Measurements from ENCODE around the gene GNB5.

GNB5 gene

DNA sequence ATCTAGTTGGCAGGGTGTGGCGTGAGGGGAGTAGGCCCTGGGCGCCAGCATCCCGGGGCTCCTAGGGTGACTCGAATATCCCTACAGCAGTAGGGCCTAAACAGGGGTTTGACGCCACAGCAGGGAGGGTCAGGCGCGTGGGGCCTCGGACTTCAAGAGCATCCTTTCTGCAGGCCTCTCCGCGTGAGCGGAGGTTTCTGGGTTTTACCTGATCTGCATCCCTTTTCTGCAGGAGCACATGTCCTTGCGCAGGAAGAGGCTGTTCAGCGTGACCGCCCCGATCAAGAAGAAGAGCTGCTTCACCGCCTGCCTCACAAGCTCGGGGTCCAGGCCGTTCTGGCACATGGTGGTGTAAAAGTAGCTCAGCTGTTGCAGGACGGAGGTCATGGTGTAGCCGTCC, 13.5 kb upstream of the GNB5 start:
- no peak for FAIRE-seq
- no peak for TF ChIP-seq POLR2A (IDR thresholded peaks at IDR 0.05; ENCODE audit: low read depth, low read length)
- no peak for TF ChIP-seq POLR2AphosphoS5 (IDR thresholded peaks at IDR 0.05; ENCODE audit: low read depth, low read length)
- TF ChIP-seq TAF1 (IDR thresholded peaks at IDR 0.05; ENCODE audit: borderline replicate concordance, low read depth, low read length) = no peak
- DNase-seq (ENCODE audit: insufficient read length) = no peak

DNA sequence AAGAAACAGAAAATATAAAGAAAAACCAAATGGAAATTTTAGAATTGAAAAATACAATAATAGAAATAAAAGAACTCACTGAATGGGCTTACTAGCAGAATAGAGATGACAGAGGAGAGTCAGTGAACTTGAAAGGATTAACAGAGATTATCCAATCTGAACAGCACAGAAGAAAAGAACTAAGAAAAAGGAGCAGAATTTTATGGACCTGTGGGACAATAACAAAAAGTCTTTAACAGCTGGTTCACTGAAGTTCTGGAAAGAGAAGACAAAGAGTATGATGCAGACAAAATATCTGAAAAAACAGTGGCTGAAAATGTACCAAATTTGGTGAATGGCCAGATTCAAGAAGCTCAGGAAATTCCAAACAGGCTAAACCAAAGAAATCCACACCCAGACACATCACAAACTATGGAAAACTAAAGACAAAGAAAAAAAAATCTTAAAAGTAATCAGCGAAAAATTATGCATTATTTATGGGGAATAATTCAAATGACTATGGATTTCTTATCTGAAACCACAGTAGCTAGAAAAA, 9.7 kb upstream of the GNB5 start:
- TF ChIP-seq POLR2AphosphoS5 (IDR thresholded peaks at IDR 0.05; ENCODE audit: low read depth, low read length) = no peak
- TF ChIP-seq TAF1 (IDR thresholded peaks at IDR 0.05; ENCODE audit: borderline replicate concordance, low read depth, low read length) = no peak
- TF ChIP-seq POLR2A (IDR thresholded peaks at IDR 0.05; ENCODE audit: low read depth, low read length) = no peak

DNA sequence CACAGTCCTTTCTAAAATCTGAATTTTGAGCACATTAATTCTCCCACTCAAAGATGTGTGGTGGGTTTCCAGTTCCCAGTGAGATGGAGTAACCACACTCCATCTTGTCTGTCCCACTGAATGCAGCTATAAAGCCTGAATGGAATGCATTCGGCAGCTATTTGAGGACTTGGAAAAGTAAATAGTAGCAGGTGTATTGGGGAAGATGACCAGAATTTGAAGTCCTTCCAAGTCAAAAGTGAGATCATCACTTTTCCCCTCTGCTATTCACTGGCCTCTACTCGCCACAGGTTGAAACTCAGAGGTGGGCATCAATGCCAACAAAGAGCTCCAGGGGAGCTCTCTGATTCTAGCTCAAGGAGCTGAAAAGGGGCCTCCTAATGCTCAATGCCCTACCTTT, 8.1 kb upstream of the GNB5 start:
- no peak for TF ChIP-seq POLR2A (IDR thresholded peaks at IDR 0.05; ENCODE audit: low read depth, low read length)
- TF ChIP-seq TAF1 (IDR thresholded peaks at IDR 0.05; ENCODE audit: borderline replicate concordance, low read depth, low read length) = no peak
- no peak for TF ChIP-seq POLR2AphosphoS5 (IDR thresholded peaks at IDR 0.05; ENCODE audit: low read depth, low read length)
- FAIRE-seq (no peak), DNase-seq (ENCODE audit: insufficient read length) (no peak)

More for the DNA sequence above, 9.7 kb upstream of the GNB5 start:
- DNase-seq (ENCODE audit: insufficient read length) (no peak), FAIRE-seq (no peak)

DNA sequence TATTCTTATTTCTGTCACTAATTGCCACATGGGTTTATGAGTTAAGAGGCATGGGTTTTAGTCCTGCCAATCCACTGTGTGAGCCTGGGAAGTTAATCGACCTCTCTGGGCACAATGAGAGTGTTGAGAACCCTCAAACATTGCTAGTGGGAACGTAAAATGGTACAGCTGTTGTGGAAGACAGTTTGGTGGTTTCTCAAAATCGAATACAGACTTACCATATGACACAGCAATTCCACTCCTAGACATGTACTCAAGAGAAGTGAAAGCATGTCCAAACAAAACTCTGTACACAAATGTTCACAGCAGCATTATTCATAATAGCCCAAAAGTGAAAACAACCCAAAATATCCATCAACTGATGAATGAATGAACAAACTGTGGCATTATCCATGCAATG, 5.7 kb upstream of the GNB5 start:
- TF ChIP-seq POLR2AphosphoS5 (IDR thresholded peaks at IDR 0.05; ENCODE audit: low read depth, low read length) (no peak), POLR2A (IDR thresholded peaks at IDR 0.05; ENCODE audit: low read depth, low read length) (no peak), TAF1 (IDR thresholded peaks at IDR 0.05; ENCODE audit: borderline replicate concordance, low read depth, low read length) (no peak)
- DNase-seq (ENCODE audit: insufficient read length) (no peak), FAIRE-seq (peak; percentile 42)

DNA sequence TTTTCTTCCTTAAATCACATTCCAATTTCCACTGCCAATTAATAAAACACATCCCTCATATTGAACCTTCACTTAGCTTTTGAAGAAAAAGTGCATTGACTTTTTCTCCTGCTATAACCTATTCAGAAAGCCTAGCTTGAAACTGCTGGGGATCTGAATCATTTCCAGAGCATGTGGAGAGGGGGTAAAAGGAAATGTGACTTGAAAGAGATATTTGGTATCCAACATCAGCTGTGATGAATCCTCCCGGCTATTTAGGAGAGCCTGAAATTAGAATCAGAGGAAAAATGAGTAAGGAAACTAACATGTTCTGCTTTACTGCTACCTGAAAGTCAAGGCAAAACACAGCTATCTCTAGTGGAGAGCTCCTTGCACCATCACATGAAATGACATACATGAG, 2.6 kb upstream of the GNB5 start:
- TF ChIP-seq TAF1 (IDR thresholded peaks at IDR 0.05; ENCODE audit: borderline replicate concordance, low read depth, low read length) (no peak), POLR2A (IDR thresholded peaks at IDR 0.05; ENCODE audit: low read depth, low read length) (no peak)
- no peak for FAIRE-seq
- DNase-seq (ENCODE audit: insufficient read length) = no peak

DNA sequence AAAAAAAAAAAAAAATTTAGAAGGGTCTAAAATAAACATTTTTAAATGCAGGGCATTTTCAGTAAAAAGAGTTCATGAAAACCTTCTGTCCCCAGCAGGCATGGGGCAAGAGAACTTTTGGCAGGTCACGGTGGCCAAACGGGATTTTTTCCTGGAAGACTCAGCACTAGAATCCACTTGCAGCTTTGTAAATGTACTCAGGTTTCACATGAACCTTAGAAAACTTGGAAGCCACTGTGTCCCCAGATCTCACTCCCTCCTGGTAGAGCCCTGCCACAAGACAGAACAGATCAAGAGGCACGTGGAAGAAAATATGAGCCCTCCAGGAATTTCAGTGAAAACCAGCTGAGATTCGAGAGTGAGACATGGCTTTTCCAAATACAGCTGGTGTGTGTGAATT, 2.1 kb upstream of the GNB5 start:
- FAIRE-seq (no peak), DNase-seq (ENCODE audit: insufficient read length) (no peak)
- TF ChIP-seq POLR2A (IDR thresholded peaks at IDR 0.05; ENCODE audit: low read depth, low read length) (no peak), TAF1 (IDR thresholded peaks at IDR 0.05; ENCODE audit: borderline replicate concordance, low read depth, low read length) (no peak), POLR2AphosphoS5 (IDR thresholded peaks at IDR 0.05; ENCODE audit: low read depth, low read length) (no peak)

DNA sequence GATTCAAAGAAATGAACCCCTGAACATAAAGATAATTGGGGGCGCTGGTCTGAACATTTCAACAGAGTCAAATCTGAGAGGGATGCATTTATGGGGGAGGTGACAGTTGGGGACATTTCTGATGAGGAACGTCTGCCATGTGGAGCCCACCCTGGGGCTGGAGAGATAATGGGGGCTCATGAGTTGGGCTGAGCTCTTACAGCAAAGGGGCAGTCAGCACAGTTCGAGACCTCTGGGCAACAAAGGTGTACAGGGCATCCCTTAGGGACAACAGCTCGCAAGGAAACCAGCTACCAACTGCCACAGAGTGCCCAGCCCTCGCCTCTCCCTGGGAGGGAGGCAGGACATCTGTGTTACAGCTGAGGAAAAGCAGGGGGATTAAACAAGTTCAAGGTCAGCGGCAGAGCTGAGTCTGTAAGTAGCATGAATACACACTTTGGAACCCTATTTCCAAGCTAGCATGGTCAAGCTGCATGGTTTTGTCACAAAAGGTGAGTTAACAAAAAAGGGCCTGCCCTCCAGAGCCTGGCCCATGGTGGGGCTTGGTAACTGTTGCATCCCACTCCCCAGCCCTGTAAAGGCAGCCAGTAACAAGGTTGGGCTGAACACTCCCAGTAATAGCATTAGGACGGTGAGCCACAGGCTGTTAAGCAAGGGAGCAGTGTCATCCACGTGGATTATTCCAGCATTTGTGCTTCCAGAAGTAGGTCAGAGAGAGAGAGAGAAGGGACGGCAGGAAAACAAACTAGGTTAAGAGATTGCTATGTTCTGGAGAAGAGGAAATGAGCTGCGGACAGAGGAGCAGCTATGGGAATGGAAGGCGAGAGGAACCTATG, 4.3 kb downstream of the GNB5 start:
- TF ChIP-seq POLR2AphosphoS5 (IDR thresholded peaks at IDR 0.05; ENCODE audit: low read depth, low read length) (no peak), TAF1 (IDR thresholded peaks at IDR 0.05; ENCODE audit: borderline replicate concordance, low read depth, low read length) (no peak)
- DNase-seq (ENCODE audit: insufficient read length) (no peak), FAIRE-seq (no peak)

DNA sequence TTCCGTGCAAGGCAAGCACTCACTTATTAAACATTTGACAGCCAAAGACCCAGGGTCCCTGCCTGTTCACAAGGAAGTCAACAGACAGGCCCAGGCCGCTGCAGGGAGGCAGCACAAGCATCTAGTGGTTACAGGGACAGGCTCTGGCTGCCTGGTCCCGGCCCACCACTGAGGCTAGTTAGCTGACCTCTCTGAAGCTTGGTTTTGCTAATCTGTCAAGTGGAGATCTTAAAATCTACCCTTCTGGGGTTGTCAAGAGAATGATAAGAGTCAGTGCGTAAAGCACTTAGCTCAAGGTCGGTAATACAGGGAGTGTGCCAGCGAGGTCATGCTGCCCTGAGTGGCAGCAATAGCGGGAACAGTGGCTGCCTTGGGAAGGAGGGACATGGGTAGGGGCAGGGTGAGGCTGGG, 6.0 kb downstream of the GNB5 start:
- no peak for FAIRE-seq
- no peak for DNase-seq (ENCODE audit: insufficient read length)
- TF ChIP-seq POLR2A (IDR thresholded peaks at IDR 0.05; ENCODE audit: low read depth, low read length) = no peak

DNA sequence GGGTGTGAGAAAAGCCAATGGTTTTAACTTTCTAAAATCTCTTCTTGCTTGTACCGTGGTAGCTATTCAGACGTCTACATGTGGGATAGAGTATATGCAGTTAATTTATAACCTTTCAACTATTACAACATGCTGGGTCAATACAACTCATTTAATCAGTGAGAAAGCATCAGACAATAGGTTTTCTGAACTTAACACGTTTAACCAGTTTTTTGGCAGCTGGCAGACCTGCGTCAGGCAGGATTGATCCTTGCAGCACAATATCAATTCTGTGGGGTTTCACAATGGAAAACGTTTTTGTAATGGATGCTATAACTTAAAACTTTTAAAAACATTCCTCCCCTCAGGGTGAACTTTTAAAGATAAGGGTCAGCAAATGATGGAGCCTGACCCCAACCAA, 6.5 kb downstream of the GNB5 start:
- TF ChIP-seq POLR2AphosphoS5 (IDR thresholded peaks at IDR 0.05; ENCODE audit: low read depth, low read length) (no peak), TAF1 (IDR thresholded peaks at IDR 0.05; ENCODE audit: borderline replicate concordance, low read depth, low read length) (no peak), POLR2A (IDR thresholded peaks at IDR 0.05; ENCODE audit: low read depth, low read length) (no peak)
- FAIRE-seq (no peak), DNase-seq (ENCODE audit: insufficient read length) (no peak)

DNA sequence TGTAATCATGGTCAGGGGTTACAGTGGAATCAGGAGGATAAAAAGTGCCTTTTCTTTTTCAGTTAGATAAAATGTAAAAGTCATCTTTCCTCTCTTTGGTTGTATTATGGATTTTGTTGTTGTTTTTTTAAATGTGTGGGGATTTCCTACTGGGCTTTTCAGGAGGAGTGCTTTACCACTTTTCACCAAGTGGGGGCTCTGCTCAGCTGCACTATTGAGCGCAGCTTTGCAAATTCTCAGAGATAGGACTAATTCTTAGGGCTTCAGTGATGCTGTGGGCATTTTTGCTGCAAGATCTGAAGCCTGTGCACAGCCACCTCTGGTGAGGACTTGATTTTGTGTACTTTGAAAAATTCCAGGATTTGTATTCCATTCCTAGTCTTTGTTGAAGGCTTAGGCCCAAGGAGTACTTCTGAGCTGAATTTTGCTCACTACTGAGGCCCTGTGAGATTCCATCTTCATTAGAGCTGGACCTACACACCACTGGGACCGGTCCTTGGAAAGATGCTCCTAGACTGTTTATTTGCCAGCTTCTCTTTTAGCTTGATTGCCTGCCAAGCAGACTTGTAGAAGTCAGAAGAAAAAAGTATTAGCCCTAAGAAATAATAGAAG, 7.5 kb downstream of the GNB5 start:
- no peak for FAIRE-seq

DNA sequence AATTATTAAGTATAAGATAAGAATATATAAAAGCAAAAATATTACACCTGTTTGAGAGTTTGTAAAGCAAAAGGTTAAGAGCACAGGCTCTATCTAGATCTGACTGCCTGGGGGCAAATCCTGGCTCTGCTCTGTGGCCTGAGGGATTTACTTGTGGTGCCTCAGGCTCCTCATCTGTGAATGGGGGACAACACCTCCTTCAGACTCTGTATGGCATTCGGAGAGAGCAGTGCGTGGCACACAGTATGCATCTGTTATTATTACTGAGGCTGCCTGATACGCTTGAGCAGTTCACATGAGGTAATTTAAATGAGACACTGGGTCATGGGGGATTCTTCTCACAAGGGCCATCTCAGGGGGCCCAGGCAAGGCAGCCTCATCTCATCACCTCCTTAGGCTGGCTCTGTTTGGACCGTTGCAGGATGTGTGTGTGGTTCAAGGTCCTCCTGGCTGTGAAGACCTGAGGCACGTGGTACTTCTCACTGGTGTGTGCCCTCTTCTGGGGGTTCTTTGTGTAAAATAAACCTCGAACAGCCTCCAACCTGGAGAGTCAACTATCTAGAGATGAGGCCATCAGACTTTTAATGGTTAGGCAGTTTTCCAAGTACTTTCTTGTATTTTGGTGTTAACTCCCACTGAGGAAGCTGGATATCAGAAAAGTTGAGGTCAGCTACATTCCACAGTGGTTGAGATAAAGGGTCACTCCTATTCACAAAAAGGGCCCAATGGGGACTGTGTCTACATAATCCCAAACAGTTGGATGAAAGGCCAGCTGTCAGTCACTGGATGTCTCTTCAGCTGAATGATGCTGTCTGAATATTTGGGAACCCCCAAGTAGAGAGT, 9.0 kb downstream of the GNB5 start:
- DNase-seq (ENCODE audit: insufficient read length) (no peak), FAIRE-seq (no peak)
- no peak for TF ChIP-seq POLR2AphosphoS5 (IDR thresholded peaks at IDR 0.05; ENCODE audit: low read depth, low read length)
- no peak for TF ChIP-seq POLR2A (IDR thresholded peaks at IDR 0.05; ENCODE audit: low read depth, low read length)
- no peak for TF ChIP-seq TAF1 (IDR thresholded peaks at IDR 0.05; ENCODE audit: borderline replicate concordance, low read depth, low read length)

More for the DNA sequence above, 7.5 kb downstream of the GNB5 start:
- DNase-seq (ENCODE audit: insufficient read length) = no peak
- no peak for TF ChIP-seq POLR2A (IDR thresholded peaks at IDR 0.05; ENCODE audit: low read depth, low read length)
- TF ChIP-seq POLR2AphosphoS5 (IDR thresholded peaks at IDR 0.05; ENCODE audit: low read depth, low read length) = no peak
- TF ChIP-seq TAF1 (IDR thresholded peaks at IDR 0.05; ENCODE audit: borderline replicate concordance, low read depth, low read length) = no peak

All from GM12892 (cell line).